ENCODE results near the gene CEP72.
A peak's percentile ranks its signal among the peaks of the same experiment; 100 is the strongest.

CEP72 gene, protein sequence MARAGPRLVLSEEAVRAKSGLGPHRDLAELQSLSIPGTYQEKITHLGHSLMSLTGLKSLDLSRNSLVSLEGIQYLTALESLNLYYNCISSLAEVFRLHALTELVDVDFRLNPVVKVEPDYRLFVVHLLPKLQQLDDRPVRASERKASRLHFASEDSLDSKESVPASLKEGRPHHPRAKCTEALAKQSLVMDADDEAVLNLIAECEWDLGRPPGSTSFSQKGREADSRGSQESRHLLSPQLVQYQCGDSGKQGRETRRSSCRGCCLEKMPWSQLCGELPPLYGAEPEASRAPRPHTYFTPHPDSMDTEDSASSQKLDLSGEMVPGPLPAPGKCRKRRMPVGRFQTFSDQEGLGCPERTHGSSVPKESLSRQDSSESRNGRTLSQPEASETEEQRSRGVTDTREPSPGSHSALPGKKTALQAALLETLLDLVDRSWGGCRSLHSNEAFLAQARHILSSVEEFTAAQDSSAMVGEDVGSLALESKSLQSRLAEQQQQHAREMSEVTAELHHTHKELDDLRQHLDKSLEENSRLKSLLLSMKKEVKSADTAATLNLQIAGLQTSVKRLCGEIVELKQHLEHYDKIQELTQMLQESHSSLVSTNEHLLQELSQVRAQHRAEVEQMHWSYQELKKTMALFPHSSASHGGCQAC

DNA sequence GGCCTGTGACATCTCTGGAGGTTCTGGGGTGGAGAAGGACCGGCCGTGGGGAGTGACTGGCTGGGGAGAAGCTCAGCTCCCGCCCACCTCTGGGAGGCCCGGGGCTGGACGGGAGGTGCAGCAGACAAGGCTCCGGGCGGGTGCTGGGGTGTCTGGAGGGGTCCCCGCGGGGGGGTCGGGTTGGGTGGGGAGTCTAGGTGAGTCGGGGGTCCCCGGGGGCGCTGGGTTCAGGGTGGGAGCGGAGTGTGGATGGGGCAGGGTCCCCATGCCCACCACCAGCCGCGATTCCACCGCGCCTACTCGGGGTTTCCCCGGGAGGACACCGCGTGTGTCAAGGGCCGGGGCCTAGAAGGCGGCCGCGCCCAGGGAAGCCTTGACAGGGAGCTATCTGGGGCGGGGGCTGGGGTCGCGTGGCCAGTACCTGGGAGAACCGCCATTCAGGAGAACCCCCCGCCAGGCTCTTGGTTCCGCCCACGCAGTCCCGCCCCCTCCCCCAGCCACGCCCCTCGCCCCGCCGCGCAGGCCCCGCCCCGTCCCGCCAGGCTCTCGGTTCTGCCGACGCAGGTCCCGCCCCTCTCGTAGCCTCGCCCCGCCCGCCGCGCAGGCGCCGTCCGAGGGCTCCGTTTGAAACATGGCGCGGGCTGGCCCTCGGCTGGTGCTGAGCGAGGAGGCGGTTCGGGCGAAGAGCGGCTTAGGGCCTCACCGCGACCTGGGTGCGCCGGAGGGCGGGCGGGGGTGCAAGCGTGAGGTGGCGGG lies at the start of gene CEP72:
Gene CEP72, plus strand, starts transcription at position 610 of the 756 bp plus-strand sequence. Its CDS starts 22 bp downstream, at position 632.
- DNase-seq (ENCODE audit: insufficient read length, low spot score) (peak; percentile 85), FAIRE-seq (no peak)
- TF ChIP-seq, protein P1, sequence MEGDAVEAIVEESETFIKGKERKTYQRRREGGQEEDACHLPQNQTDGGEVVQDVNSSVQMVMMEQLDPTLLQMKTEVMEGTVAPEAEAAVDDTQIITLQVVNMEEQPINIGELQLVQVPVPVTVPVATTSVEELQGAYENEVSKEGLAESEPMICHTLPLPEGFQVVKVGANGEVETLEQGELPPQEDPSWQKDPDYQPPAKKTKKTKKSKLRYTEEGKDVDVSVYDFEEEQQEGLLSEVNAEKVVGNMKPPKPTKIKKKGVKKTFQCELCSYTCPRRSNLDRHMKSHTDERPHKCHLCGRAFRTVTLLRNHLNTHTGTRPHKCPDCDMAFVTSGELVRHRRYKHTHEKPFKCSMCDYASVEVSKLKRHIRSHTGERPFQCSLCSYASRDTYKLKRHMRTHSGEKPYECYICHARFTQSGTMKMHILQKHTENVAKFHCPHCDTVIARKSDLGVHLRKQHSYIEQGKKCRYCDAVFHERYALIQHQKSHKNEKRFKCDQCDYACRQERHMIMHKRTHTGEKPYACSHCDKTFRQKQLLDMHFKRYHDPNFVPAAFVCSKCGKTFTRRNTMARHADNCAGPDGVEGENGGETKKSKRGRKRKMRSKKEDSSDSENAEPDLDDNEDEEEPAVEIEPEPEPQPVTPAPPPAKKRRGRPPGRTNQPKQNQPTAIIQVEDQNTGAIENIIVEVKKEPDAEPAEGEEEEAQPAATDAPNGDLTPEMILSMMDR (IDR thresholded peaks at IDR 0.05; ENCODE audit: insufficient read depth, missing control alignments) = no peak

DNA sequence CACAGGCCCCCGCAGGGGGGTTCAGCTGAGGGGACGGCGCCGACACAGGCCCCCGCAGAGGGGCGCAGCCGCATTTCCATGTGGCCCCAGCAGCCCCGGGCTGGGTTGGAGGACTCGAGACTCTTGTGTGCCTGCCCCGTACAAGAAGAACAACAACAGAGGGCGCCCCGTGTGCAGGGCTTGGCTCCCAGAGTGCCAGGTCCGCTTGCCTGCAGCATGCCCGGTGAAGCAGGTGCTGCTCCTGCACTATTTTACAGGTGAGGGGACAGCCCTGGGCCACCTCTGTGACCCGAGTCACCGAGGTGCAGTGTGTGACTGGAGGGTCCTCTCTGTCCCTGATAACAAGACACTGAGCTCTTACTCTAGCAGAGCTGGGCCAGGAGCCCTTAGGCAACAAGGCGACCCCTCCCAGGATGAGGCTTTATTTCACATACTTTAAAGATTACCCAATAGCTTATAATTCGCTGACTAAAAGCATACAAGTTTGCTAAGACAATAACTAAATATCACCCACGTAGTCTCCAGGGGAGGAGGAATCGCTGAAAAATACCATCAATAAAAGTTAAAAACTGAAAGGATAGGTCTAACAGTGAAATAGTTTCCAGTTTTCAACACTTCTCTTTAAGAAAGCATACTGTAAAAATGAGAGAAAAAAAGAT lies 46.2 kb upstream of the CEP72 start:
- TF ChIP-seq, protein P1 (IDR thresholded peaks at IDR 0.05; ENCODE audit: insufficient read depth, missing control alignments) = no peak
- DNase-seq (ENCODE audit: insufficient read length, low spot score) (no peak), FAIRE-seq (no peak)

DNA sequence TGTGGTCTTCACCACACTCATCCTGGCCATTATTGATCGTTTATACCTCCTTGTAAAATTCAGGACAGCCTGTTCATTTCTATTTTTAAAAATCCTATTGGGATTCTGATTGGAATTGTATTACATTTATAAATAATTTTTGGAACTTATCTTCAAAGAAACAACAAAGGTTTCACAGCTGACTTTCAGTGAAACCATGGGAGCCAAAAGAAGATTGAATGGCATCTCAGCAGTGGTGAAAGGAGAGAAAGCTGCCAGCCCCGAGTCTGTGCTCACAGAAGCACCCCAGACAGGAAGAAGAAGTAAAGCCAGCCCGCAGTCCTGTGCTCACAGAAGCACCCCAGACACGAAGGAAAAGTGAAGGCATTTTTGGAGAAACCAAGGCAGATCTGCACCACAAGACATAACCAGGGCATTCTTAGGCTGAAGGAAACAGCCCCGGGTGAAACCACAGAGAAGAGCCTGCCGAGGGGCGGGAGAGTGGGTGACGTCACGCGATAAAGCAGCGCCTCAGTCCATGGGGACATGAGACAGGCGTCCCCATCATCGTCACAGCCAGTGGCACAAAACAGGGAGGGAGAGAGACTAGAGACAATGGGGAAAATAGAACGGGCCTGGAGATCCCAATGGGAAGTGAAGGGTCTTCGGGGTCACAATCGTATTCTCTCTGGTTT lies 45.4 kb upstream of the CEP72 start:
- no peak for DNase-seq (ENCODE audit: insufficient read length, low spot score)
- TF ChIP-seq, protein P1 (IDR thresholded peaks at IDR 0.05; ENCODE audit: insufficient read depth, missing control alignments) = no peak
- no peak for FAIRE-seq

DNA sequence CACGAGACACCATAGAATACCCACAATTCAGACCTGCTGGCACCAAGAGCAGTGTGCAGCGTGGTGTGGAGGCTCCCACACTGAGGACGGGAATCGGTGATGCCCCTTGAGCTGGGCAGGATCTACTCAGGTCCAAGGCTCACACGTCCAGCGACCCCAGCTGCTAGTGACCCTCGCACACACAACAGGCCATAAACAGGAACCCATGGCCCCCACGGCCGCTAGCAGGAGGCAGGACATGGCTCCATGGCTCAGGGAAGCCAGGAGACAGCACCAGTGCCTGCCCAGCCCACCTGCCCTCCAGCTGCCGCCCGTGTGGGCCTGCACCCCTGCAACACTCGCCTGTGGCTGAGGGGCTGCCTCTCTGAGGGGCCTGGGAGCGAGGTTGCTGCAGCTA lies 44.5 kb upstream of the CEP72 start:
- no peak for FAIRE-seq
- TF ChIP-seq, protein P1 (IDR thresholded peaks at IDR 0.05; ENCODE audit: insufficient read depth, missing control alignments) = no peak
- no peak for DNase-seq (ENCODE audit: insufficient read length, low spot score)

DNA sequence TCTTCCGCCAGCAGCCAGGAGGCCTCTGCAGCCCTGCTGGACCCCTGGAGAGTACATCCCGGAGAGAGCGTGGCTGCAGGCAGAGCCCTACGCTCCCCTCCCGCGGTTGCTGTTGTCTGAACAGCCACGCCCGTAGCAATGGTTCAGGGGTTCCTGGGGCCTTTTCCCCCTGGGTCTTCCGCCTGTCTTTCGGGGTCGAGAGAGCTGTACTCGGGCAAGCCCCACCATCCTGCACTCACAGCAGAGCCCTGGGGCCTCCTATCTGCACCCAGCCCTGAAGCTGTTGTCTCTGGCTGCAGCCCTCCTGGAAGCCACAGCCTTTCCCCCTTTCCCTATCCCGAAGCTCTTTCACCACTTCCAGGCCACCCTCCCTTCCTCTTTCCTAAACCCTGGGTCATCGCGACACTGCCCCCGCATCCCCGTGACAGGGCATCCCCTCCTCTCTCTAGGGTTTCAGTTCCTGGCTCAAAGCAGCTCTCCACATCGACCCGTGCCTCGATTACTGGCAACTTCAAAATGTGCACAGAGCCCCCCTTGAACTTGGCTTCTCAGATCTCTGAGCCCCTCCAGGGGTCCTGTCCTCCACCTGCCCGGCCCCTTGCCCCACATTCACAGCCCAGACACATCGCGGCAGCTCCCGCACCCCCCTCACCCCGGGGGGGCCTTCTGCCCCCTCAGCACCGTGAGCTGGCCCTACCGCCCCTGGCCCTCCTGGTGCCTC lies 43.9 kb upstream of the CEP72 start:
- FAIRE-seq = no peak
- no peak for DNase-seq (ENCODE audit: insufficient read length, low spot score)
- TF ChIP-seq, protein P1 (IDR thresholded peaks at IDR 0.05; ENCODE audit: insufficient read depth, missing control alignments) = no peak

DNA sequence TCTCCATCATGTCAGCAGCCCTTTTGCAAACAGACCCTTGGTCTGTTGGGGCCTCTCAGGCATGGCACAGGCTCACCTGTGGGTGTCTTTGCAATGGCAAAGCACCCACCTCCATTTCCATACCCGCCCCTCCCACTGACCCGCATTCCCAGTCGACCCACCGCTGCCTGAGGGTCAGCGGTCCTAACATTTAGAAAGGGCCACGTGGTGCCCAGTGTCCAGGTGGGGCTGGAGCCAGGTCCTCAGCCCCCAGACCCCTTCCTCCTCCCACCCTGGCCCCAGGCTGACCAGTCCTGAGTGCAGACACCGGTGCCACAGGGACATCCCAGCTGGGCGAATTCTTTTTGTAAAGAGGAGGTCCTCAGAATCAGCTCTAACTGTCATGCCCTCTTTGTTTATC lies 43.3 kb upstream of the CEP72 start:
- DNase-seq (ENCODE audit: insufficient read length, low spot score) = no peak
- TF ChIP-seq, protein P1 (IDR thresholded peaks at IDR 0.05; ENCODE audit: insufficient read depth, missing control alignments) = no peak
- no peak for FAIRE-seq

Measured in D721Med (cell line).